Measurements from ENCODE around the gene ACKR2.

The ACKR2 gene

GRCh38 chr3:42773409-42773751 is 35.9 kb upstream of the ACKR2 start:
- H3K79me1 ChIP-seq (ENCODE audit: low read length), result no peaks in the 10 kb centered on the region
- no peak overlapping the region for H2AK5ac ChIP-seq (ENCODE audit: low read length)
- no peak overlapping the region for H2BK12ac ChIP-seq (ENCODE audit: low read length)
- no peak overlapping the region for H3K4ac ChIP-seq (ENCODE audit: low read depth, low read length)
- H2AFZ ChIP-seq (ENCODE audit: insufficient read depth, low read length, poor library complexity), result no peak overlapping the region
- no peak overlapping the region for H4K91ac ChIP-seq (ENCODE audit: low read depth, low read length)
- no peaks in the 10 kb centered on the region for H3K79me2 ChIP-seq (ENCODE audit: control insufficient read depth, insufficient read depth, low read length, poor library complexity)
- no peak overlapping the region for H3K27ac ChIP-seq (ENCODE audit: low read depth, low read length)
- no peak overlapping the region for H4K8ac ChIP-seq (ENCODE audit: low read depth, low read length)
- no peak overlapping the region for H2BK120ac ChIP-seq (ENCODE audit: insufficient read depth, low read length, poor library complexity)
- H3K18ac ChIP-seq (ENCODE audit: low read length), result no peak overlapping the region
- WGBS (ENCODE audit: extremely low coverage, insufficient coverage, insufficient read length), result no CpG with 5 or more reads among the region's 6 CpGs
- no peak overlapping the region for H3K9ac ChIP-seq (ENCODE audit: low read length)
- no peak for DNase-seq
- no peak overlapping the region for H2BK5ac ChIP-seq (ENCODE audit: low read depth, low read length, poor library complexity)
- no peak overlapping the region for H3K23ac ChIP-seq (ENCODE audit: low read length)
- no peak overlapping the region for H3K14ac ChIP-seq (ENCODE audit: low read length)
- peak overlapping the region; percentile 79 for H3K4me2 ChIP-seq (ENCODE audit: low read length)
- no peaks in the 10 kb centered on the region for H3K36me3 ChIP-seq (ENCODE audit: control insufficient read depth in 1 of 2, insufficient read depth in 2 of 2, low read length in 2 of 2)
- H3K4me3 ChIP-seq (ENCODE audit: low read depth, low read length), result no peak overlapping the region
- H3K4me1 ChIP-seq (ENCODE audit: control insufficient read depth in 1 of 2, insufficient read depth in 2 of 2, low read length in 2 of 2), result peaks cover 3 to 4% of the 10 kb centered on the region in 2 experiments
- H3K9me3 ChIP-seq (ENCODE audit: insufficient read depth, low read depth, low read length), result peaks cover 2% of the 10 kb centered on the region
- no peak overlapping the region for H4K12ac ChIP-seq (ENCODE audit: low read depth, low read length)
- H3K27me3 ChIP-seq (ENCODE audit: insufficient read depth, low read length), result no peaks in the 10 kb centered on the region

GRCh38 chr3:42778644-42779043 is 30.6 kb upstream of the ACKR2 start:
- Histone ChIP-seq H3K4me2 (ENCODE audit: low read length) (no peak overlapping the region), H3K27ac (ENCODE audit: low read depth, low read length) (no peak overlapping the region), H3K9me3 (ENCODE audit: insufficient read depth, low read depth, low read length) (no peaks in the 10 kb centered on the region), H4K8ac (ENCODE audit: low read depth, low read length) (no peak overlapping the region), H2BK120ac (ENCODE audit: insufficient read depth, low read length, poor library complexity) (no peak overlapping the region), H4K91ac (ENCODE audit: low read depth, low read length) (no peak overlapping the region), H2BK5ac (ENCODE audit: low read depth, low read length, poor library complexity) (no peak overlapping the region), H2AK5ac (ENCODE audit: low read length) (no peak overlapping the region), H3K18ac (ENCODE audit: low read length) (no peak overlapping the region), H3K4me1 (ENCODE audit: control insufficient read depth in 1 of 2, insufficient read depth in 2 of 2, low read length in 2 of 2) (no peaks in the 10 kb centered on the region), H3K4me3 (ENCODE audit: low read depth, low read length) (no peak overlapping the region), H3K79me2 (ENCODE audit: control insufficient read depth, insufficient read depth, low read length, poor library complexity) (no peaks in the 10 kb centered on the region), H2AFZ (ENCODE audit: insufficient read depth, low read length, poor library complexity) (no peak overlapping the region), H3K14ac (ENCODE audit: low read length) (no peak overlapping the region), H3K36me3 (ENCODE audit: control insufficient read depth in 1 of 2, insufficient read depth in 2 of 2, low read length in 2 of 2) (peaks cover 3 to 4% of the 10 kb centered on the region in 2 experiments), H3K27me3 (ENCODE audit: insufficient read depth, low read length) (no peaks in the 10 kb centered on the region), H4K12ac (ENCODE audit: low read depth, low read length) (no peak overlapping the region), H3K9ac (ENCODE audit: low read length) (no peak overlapping the region), H3K23ac (ENCODE audit: low read length) (no peak overlapping the region), H2BK12ac (ENCODE audit: low read length) (no peak overlapping the region), H3K4ac (ENCODE audit: low read depth, low read length) (no peak overlapping the region), H3K79me1 (ENCODE audit: low read length) (no peaks in the 10 kb centered on the region)
- no peak for DNase-seq
- WGBS (ENCODE audit: extremely low coverage, insufficient coverage, insufficient read length), result no CpG with 5 or more reads among the region's 2 CpGs

GRCh38 chr3:42780398-42780797 is 28.8 kb upstream of the ACKR2 start:
- no peak for DNase-seq
- Histone ChIP-seq H4K8ac (ENCODE audit: low read depth, low read length) (no peak overlapping the region), H3K27me3 (ENCODE audit: insufficient read depth, low read length) (no peaks in the 10 kb centered on the region), H3K18ac (ENCODE audit: low read length) (no peak overlapping the region), H3K36me3 (ENCODE audit: control insufficient read depth in 1 of 2, insufficient read depth in 2 of 2, low read length in 2 of 2) (peaks cover 5 to 6% of the 10 kb centered on the region in 2 experiments), H2AFZ (ENCODE audit: insufficient read depth, low read length, poor library complexity) (no peak overlapping the region), H3K14ac (ENCODE audit: low read length) (no peak overlapping the region), H3K4me3 (ENCODE audit: low read depth, low read length) (no peak overlapping the region), H3K23ac (ENCODE audit: low read length) (no peak overlapping the region), H3K9me3 (ENCODE audit: insufficient read depth, low read depth, low read length) (no peaks in the 10 kb centered on the region), H3K9ac (ENCODE audit: low read length) (no peak overlapping the region), H3K4ac (ENCODE audit: low read depth, low read length) (no peak overlapping the region), H2AK5ac (ENCODE audit: low read length) (no peak overlapping the region), H3K79me1 (ENCODE audit: low read length) (no peaks in the 10 kb centered on the region), H2BK5ac (ENCODE audit: low read depth, low read length, poor library complexity) (no peak overlapping the region), H4K91ac (ENCODE audit: low read depth, low read length) (no peak overlapping the region), H2BK120ac (ENCODE audit: insufficient read depth, low read length, poor library complexity) (no peak overlapping the region), H3K4me1 (ENCODE audit: control insufficient read depth in 1 of 2, insufficient read depth in 2 of 2, low read length in 2 of 2) (no peaks in the 10 kb centered on the region), H4K12ac (ENCODE audit: low read depth, low read length) (no peak overlapping the region), H2BK12ac (ENCODE audit: low read length) (no peak overlapping the region), H3K79me2 (ENCODE audit: control insufficient read depth, insufficient read depth, low read length, poor library complexity) (no peaks in the 10 kb centered on the region), H3K4me2 (ENCODE audit: low read length) (no peak overlapping the region), H3K27ac (ENCODE audit: low read depth, low read length) (no peak overlapping the region)
- WGBS (ENCODE audit: extremely low coverage, insufficient coverage, insufficient read length), result no CpG with 5 or more reads among the region's 3 CpGs

GRCh38 chr3:42780892-42781700 is 28.1 kb upstream of the ACKR2 start:
- Histone ChIP-seq H3K36me3 (ENCODE audit: control insufficient read depth in 1 of 2, insufficient read depth in 2 of 2, low read length in 2 of 2) (peaks cover 5 to 7% of the 10 kb centered on the region in 2 experiments), H2AFZ (ENCODE audit: insufficient read depth, low read length, poor library complexity) (no peak overlapping the region), H4K12ac (ENCODE audit: low read depth, low read length) (no peak overlapping the region), H3K4me2 (ENCODE audit: low read length) (no peak overlapping the region), H3K4me1 (ENCODE audit: control insufficient read depth in 1 of 2, insufficient read depth in 2 of 2, low read length in 2 of 2) (no peaks in the 10 kb centered on the region), H3K27me3 (ENCODE audit: insufficient read depth, low read length) (no peaks in the 10 kb centered on the region), H3K4me3 (ENCODE audit: low read depth, low read length) (no peak overlapping the region), H3K27ac (ENCODE audit: low read depth, low read length) (no peak overlapping the region), H3K4ac (ENCODE audit: low read depth, low read length) (no peak overlapping the region), H2BK5ac (ENCODE audit: low read depth, low read length, poor library complexity) (no peak overlapping the region), H3K9me3 (ENCODE audit: insufficient read depth, low read depth, low read length) (no peaks in the 10 kb centered on the region), H4K8ac (ENCODE audit: low read depth, low read length) (no peak overlapping the region), H3K18ac (ENCODE audit: low read length) (no peak overlapping the region), H3K79me1 (ENCODE audit: low read length) (no peaks in the 10 kb centered on the region), H3K79me2 (ENCODE audit: control insufficient read depth, insufficient read depth, low read length, poor library complexity) (no peaks in the 10 kb centered on the region), H2BK120ac (ENCODE audit: insufficient read depth, low read length, poor library complexity) (no peak overlapping the region), H2AK5ac (ENCODE audit: low read length) (no peak overlapping the region), H3K14ac (ENCODE audit: low read length) (no peak overlapping the region), H2BK12ac (ENCODE audit: low read length) (no peak overlapping the region), H3K23ac (ENCODE audit: low read length) (no peak overlapping the region), H3K9ac (ENCODE audit: low read length) (no peak overlapping the region), H4K91ac (ENCODE audit: low read depth, low read length) (no peak overlapping the region)
- no CpG with 5 or more reads among the region's 11 CpGs for WGBS (ENCODE audit: extremely low coverage, insufficient coverage, insufficient read length)
- peak; percentile 45 to 91 for DNase-seq
